Eye (tissue), 1 donor: ENCODE data around the gene ITPKC.

Source experiments
- DNase-seq: peaks from one replicate; pipeline ENCODE4 v3.0.0-alpha.2; 2015

The ITPKC gene

DNA sequence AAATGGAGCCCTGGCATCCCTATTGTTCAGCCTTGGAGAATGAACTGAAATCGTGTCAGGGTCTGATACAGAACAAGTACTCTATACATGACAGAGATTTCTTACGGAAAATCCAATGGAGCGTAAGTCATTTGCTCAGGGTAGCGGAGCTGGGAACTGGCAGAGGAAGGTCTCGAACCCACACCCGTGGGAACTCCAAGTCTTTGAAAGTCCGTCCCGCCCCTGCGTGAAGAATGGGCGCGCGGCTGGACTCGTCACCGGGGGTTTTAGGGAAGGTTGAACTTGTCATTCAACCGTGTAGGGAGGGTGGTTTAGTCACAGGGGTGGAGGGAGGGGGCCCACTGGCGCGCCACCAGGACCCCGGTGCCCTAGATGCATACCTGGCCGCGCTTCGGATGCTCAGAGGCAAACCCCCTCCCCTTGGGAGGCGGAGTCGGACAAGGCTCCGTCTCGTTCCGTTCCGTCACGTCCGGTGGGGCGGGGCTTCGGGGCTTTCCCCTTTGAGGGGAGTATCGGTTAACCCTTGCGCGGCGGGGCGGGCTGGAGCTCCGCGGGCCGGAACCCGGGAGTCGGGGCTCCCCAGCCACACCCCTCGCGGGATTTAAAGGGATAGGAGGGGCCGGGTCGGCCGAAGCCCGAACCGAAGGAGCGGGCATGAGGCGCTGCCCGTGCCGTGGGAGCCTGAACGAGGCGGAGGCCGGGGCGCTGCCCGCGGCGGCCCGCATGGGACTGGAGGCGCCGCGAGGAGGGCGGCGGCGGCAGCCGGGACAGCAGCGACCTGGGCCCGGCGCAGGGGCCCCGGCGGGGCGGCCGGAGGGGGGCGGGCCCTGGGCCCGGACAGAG, at the start of gene ITPKC, which contains the start of gene COQ8B:
Gene ITPKC, plus strand, starts transcription at position 631 of the 843 bp plus-strand sequence. Its CDS starts 24 bp downstream, at position 655.
Gene COQ8B, minus strand, starts transcription at position 405 of the 843 bp plus-strand sequence. CDS start 2,254 bp downstream, outside the sequence.
- DNase-seq, result peak; percentile 100

DNA sequence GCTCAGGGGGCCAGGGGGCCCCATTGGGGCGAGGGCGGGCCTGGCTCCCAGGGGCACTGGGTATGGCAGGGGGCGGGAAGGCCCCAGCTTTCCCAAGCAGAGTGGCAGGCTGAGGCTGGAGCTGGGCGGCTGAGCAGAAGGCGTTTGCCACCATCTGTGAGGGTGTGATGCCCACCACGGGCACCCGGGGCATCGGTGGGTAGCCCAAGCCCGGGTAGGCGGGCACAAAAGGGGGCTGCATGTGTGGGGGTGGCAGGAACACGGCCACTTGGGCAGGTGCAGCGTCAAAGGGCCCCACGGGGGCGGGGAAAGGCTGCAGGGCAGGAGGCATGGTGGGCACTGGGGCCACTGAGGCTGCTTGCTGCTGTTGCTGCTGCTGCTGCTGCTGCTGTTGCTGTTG, 49.3 kb upstream of the ITPKC start:
- DNase-seq, result no peak

DNA sequence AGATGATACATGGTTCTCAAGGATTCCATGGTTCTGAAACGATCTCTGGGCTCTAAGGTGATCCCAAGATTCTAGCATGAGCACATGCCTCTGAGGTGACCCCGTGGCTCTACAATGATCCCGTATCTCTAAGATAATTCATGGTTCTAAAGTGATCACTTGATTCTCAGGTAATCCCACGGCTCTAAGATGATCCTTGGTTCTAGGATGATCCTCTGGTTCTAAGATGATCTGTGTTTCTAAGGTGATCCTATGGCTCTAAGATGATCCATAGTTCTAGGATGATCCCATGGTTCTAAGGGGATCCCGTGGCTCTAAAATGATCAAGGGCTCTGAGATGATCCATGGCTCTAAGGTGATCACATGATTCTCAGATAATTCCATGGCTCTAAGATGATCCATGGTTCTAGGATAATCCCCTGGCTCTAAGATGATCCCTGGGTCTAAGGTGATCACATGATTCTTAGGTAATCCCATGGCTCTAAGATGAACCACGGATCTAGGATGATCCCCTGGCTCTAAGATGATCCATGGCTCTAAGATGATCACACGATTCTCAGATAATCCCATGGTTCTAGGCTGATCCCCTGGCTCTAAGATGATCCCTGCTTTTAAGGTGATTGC, 47.8 kb upstream of the ITPKC start:
- no peak for DNase-seq

DNA sequence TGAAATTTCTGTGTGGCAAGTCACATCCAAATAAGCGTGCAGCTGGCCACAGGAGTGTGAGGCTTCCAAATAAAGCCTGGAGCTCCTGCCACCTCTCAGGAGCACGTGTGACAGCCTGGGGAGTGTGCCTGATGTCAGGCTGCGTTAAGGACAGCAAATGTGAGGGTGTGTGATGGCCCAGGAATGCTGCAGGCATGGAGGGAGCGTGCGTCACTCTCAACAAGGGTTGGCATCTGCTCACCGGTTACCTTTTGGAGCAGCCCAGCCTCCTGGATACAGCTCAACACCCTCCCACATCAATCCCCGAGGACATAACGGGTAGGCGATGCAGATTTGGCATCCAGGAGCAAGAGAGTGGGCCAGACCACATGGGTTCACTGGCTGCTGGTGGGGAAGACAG, 45.5 kb upstream of the ITPKC start:
- no peak for DNase-seq

DNA sequence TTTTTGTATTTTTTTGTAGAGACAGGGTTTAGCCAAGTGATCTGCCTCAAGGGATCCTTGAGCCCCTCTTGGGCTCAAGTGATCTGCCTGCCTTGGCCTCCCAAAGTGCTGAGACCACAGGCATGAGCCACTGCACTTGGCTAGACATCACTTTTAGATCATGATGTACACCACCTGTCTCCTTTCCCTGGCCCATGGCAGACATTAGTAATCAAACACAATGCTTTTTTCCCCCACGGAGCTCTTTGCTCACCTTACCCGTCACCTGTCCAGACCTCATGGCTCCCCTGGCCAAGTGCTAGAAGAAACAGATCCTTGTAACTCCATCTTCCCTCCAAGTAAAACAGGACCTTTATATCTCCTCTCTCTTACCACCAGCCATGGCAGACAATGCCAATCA, 44.9 kb upstream of the ITPKC start:
- no peak for DNase-seq

DNA sequence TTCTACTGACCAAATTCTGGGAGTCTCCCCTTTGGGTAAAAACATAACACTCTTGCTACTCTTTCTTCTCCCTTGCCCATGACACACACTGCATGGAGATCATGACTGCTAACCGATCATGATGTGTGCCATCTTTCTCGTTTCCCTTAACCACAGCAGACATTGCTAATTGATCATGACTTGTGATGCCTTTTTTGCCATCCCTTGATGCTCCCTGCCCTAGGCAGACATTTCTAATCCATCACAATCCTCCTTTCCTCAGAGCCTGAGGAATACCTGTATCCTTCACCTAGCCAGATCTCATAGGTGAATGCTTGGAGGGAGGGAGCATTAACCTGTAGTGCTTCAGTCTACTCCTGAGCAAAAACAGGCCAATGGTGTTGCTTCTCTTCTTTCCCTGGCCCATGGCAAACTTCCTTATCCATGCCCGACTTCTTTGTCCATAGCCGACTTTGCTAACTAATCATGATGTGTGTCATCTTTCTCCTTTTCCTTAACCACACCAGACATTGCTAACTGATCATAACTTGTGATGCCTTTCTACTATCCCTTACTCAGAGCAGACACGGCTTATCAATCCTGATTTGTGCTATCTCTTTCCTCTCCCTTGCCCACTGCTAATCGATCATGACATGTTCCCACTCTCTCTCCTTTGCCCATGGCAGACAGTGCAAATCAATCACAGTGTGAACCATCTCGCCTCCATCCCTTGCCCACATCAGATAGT, 44.2 kb upstream of the ITPKC start:
- no peak for DNase-seq

DNA sequence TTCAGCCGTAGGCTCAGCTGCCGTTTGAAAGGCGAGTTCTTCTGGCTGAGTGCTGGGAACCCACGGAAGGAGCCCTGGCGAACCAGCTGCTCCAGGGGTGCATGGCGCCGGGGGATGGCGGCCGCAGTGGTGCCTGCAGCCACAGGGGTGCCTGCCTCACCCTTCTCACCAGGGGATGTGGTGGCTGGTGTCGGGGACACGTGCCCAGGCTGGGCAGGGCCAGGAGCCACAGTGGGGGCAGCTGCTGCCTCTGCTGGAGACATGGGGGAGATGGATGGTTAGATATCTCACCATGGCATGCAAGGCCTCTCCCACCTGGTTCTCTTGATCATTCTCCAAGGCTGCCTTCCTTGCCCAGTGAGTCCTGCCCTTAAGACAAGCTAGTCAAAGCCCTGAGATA, 43.5 kb upstream of the ITPKC start:
- no peak for DNase-seq

DNA sequence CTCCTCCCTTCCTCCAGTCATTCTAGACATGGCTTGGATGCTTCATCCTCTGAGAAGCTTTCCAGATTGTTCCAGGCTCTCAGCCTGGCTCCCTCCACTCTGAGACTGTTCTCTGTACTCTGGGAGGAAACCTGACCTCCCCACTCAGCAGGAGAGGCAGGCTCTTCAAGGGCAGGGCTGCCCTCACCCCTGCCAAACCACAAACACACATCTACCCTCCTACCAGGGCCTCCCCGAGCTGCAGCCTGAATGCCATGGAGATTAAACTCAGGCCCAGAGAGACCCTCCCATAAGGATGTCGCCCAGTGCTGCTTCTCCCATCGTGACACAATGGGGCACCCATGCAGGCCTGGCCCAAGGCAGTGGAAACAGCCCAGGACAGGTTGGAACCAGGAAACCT, 42.6 kb upstream of the ITPKC start:
- DNase-seq, result no peak

DNA sequence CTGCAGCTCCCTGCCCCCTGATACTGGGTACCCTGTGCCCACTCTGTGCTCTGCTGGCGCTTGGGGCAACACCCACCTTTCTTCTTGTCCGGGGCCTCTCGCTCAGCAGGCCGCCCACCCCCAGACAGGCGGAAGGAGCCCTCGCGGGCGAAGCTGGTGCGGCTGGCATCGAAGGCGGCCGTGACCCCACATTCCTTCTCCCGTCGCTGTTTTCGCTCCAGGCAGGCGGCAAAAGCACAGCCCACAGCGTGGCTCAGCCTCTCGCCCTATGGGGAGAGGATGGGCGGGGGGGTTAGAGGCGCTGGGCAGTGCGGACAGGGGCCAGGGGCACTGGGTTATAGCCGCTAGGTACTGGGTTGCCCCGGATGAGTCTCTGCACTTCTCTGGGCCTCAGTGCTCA, 39.8 kb upstream of the ITPKC start:
- no peak for DNase-seq

DNA sequence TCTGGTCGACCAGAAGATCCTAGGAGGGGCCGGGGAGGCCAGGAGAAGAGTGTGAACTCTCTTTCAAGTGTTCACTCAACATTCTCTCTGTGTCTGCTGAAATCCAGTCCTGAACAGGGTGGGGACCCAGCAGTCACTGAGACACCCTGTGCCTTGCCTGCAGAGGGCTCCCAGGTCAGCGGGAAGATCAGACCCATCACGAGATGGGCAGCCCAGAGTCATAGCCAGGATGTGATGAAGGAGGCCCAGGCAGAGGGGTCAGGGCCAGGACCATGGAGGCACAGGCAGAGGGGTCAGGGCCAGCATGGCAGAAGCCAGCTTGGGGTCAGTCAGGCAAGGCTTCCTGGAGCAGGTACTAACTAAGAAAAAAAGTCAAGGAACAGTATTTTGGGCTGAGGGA, 35.9 kb upstream of the ITPKC start:
- no peak for DNase-seq

DNA sequence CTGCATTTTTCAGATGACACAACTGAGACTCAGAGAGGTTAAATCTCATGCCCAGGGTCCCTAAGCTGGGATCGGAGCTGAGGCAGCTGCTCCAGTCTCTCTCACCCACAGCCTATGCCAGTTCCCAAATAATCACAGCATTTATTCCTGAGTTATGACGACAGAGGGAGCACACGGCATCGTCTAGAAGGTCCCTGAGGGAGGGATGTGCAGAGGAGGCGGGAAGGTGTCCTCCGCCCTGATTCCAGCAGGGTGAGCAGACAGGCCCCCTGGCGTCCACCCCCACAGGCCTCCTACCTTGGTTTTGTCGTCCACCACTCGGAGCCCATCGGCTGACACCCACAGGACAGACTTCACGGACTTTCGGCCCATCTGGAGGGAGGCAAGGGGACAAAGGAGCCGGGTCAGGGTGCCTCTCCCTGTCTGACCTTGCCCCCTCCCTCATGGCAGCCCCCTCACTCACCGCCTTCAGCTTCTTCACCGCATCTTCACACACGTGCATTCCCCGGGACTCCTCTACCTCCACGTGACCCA, 34.4 kb upstream of the ITPKC start:
- DNase-seq, result no peak

DNA sequence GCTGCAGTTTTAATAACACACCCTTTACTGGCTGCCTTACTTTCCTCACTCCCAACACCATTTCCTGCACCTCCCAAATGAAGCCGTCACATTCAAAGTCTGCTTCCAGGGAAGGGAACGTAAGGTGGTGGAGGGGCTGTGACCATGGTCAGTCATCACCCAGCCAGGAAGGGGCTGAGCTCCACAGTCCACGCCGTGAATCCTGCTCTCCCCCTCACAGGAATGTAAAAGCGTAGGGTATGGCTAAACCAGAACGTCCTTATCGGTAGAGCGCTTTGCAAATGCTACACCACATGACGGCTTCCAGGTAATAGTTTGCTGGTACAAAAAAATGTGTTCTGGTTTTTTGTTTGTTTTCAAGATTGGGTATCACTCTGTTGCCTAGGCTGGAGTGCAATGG, 33.5 kb upstream of the ITPKC start:
- no peak for DNase-seq

DNA sequence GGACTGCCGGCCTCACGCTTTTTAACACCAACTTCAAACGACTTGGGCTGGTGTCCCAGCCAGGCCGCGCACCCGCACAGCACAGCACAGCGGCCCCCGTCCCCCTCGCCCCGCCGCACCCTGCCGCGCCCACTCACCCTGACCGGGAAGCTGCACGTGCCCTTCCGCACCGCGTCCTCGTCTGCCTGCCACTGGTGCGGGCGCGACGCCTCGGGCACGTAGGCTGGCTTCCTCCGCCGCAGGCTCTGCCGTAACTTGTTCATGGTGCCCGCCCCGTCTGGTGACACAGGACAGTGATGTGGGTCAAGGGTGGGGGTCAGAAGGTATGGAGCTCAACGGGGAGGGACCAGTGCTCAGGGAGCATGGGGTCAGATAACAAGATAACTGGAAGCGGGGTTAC, 32.6 kb upstream of the ITPKC start:
- no peak for DNase-seq

DNA sequence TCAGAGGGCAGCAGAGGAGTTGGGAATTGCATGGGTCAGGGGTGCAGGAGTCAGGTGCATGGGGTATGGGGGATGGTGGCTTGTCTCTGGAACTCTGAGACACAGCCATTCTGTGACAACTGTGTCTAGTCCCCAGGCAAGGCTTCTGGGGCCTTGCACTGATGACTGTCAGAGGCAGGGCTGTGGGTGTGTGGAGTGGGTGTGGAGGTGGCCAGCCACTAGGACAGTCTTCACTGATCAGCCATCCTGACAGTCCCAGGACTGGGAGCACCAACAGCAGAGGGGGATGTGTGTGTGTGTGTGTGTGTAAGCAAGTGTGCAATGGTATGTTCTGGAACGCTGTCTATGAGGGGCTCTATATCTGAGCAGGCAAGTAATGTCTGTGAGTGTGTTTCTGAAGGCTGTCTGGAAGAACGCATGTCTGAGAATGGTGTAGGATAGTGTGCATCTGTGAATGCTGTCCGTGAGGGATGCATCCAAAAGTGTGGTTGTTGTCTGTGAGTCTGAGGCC, 31.8 kb upstream of the ITPKC start:
- DNase-seq, result no peak

DNA sequence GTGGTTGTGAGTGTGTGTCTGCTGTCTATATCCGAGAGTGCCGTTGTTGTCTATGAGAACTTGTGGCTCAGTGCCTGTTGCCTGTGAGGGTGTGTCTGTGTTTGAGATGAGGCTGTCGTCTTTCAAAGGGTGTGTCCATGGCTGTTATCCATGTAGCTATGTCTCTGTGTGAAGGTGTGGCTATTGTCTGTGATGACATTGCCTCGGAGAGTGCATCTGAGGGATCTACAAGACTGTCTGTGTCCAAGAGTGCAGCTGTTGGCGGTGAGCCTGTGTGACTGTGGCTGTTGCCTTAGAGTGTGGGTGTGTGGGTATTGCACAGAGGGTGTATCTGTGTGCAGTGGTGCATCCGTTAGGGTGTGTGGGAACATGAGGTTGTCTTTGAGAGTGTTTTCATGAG, 31.3 kb upstream of the ITPKC start:
- DNase-seq, result no peak

DNA sequence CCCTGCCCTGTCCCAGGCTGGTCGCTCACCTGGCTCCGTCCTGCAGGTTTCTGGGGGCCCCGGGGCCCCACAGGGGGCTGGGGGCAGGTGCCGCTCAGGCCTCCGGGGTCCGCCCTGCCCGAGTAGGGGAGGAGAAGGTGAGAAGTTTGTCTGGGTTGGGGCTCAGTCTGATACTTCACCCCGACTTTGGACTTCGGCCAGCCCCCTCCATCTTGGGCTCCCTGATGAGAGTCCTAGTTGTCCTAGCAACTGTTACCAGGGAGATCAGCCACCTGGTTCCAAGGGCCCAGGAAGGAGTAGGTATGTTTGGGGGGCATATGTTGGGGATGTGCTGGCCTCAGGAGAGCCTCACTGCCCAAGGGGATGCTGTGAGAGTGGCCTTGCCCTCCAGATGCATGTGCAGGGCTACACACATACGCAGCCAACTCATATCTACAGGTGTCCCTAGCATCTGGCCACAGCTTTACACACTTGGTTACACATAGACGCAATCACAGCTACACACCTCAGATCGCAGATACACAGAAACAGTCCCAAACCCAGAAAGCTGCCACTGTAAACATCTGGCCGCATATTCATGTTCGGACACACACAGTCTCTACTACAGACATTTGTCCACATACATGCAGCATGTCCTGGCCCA, 29.9 kb upstream of the ITPKC start:
- DNase-seq, result no peak

DNA sequence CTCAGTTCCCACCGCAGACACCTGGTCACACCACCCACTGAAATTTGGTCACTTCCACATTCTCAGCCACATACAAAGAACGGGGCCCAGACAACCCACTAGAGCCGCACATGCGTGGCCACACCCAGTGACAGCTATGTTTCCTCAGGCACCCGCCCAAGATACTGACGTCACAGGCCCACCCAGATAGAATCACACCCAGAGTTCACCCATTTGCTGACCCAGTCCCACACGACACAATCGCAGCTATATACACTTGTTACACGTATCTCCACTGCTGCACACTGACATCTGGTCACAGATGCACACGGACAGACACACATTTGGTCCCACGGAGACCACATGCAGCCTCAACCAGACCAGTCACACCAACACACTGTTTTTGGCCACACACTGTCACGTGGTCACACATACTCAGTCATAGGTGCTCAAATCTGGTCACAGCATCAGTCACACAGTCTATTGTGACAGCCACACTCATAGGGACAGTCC, 29.3 kb upstream of the ITPKC start:
- peak; percentile 47 for DNase-seq

DNA sequence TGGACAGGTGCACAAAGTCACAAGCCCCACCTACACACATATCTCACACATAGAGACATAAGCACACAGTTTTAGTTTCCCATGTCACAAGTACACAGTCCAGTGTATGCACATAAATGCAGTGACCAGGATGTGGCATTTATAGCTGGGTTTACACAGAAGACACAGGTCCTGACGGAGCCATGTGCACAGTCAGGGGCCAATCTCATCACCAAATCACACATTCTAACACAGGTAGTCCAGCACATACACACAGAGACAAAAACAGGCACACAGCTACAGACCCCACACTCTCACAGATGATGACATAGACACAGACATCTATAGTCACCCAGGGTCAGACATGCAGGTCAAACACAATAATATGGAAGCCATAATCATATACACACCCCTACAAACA, 28.6 kb upstream of the ITPKC start:
- no peak for DNase-seq

DNA sequence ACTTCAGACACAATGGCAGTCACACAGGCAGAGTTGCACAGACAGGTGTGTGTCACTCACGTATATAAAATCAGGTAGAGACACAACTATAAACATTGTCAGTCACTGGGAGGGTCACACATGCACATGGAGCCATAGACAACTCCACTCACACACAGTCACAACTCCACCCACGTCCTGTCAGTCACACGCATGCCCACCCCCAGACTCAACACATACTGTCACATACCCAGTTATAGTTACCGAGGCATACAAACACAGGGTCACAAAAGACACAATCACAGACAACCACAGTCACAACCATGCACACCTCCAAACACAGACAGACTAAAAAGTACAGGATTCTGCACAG, 27.9 kb upstream of the ITPKC start:
- DNase-seq, result peak; percentile 6

DNA sequence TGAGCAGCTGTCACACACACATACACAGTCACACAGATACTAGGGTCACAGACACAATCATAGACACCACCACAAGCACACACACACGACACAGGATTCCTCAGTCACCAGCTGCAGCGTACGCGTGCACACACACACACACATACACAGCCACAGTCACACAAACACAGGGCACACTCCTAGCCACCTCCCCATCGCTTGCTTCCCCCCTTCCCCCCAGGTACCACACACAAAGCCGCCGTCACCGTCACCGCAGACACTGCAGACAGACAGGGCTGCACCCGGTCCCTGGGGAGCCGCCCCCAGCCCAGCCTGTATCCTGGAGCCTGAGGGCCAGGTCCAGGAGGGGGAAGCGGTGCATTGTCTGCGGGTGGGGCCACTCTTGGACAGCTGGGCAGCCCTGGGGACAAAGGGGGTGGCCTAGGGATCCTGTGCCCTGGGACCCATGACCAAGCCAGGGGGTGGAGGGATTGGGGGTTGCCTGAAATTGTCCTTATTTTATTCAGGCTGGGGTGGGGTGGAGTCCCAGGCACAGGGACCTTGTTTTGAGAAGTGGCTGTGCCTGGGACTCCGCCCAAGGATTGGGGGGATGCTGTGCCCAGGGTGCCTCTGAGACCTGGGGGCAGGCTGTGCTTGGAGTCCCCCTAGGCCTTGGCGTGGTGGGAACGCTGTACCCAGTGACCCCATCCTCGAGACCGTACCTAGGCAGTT, 27.4 kb upstream of the ITPKC start:
- DNase-seq, result peak; percentile 56

DNA sequence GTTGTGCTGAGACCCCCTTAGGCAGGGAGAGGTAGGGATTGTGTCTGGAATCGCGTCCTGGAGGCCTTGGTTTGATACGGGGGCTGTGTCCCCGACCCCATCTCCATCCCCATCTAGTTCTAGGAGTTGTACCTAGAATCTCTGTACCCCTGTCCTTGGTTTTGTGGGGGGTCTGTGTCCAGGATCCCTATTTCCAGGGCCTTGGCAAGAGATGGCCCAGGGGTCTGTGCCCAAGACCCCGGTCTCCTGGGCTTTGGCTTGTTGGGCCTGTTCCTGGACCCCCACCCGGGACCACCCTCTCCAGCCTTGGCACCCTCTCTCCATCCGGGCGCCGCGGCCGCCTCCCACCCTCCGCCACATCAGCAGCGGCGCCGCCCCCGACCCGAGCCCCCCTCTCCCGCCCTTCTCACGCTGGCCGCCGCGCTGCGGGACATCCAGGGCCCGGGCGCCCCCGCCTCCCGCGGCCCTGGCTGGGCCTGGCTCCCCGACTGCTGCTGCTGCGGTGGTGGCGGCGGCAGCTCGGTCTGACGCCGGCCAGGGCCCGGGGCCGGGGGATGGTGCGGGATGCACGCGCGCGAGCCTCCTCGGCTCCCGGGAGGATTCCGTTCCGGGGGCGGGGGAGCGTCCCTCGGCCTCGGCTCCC, 26.7 kb upstream of the ITPKC start, which contains the start of gene NUMBL:
Gene NUMBL, minus strand, starts transcription at position 602 of the 643 bp plus-strand sequence. Its CDS starts 168 bp downstream, at position 434.
- no peak for DNase-seq
